ENCODE data around the gene PHF14. TPM values are rescaled to one million over a fixed set of nuclear protein-coding genes. Genes with fewer than 3 reads are reported as not detected.

Gene PHF14
- polyA plus RNA-seq, 3 donors, result 4.8 to 7.4 (median 5.4) TPM

DNA sequence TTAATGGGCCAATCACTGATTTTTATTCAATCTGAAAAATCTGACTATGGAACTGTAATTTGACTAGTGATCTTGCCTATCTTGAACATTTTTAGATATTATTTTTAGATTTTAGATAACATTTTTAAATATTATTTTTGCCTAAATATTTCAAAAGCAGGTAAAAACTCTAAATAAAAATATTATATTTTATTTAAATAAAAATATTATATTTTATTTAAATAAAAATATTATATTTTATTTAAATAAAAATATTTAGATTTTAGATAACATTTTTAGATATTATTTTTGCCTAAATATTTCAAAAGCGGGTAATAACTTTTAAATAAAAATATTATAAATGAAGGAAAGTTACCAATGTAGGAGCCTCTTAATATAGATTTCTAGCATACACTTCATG, 187.8 kb downstream of the PHF14 start:
- H3K36me3 ChIP-seq (replicated peaks in 1 of 2; ENCODE audit: control insufficient read depth in 1 of 2, insufficient read depth in 2 of 2, low read length in 2 of 2), result no peaks in the 10 kb centered on the region
- no CpG with 5 or more reads among the region's 1 CpG for WGBS (ENCODE audit: insufficient coverage)
- Mint-ChIP-seq H3K9me3 (peaks cover 0 to 4% (median 2%) of the 10 kb centered on the region in 7 donors), H3K36me3 (peaks cover 0 to 4% of the 10 kb centered on the region in 2 donors), H3K4me3 (no peak overlapping the region), H3K27ac (no peak overlapping the region), H3K4me1 (no peaks in the 10 kb centered on the region), H3K27me3 (ENCODE audit: low read depth in 3 of 3) (no peaks in the 10 kb centered on the region)
- H3K4me3 ChIP-seq (replicated peaks in 1 of 3; ENCODE audit: low read depth in 2 of 3, low read length in 3 of 3), result no peak overlapping the region
- intact Hi-C loops (cut with micrococcal nuclease), result no loop called here
- H3K79me2 ChIP-seq (ENCODE audit: insufficient read depth, low read length), result no peaks in the 10 kb centered on the region
- no peak overlapping the region for H3K4me2 ChIP-seq (replicated peaks; ENCODE audit: extremely low read depth, low read length, poor library complexity, severe bottlenecking)
- no peak for TF ChIP-seq CTCF (IDR thresholded peaks at IDR 0.05)
- H3K9me3 ChIP-seq (replicated peaks in 1 of 2; ENCODE audit: control insufficient read depth in 1 of 2, insufficient read depth in 1 of 2, low read length in 2 of 2), result no peaks in the 10 kb centered on the region
- H3K9ac ChIP-seq (ENCODE audit: insufficient read depth, low read length, poor library complexity, severe bottlenecking), result no peak overlapping the region
- H2AFZ ChIP-seq (ENCODE audit: insufficient read depth, low read depth, low read length, poor library complexity, severe bottlenecking), result no peak overlapping the region
- DNase-seq, result no peak
- no peak overlapping the region for H3K27ac ChIP-seq (ENCODE audit: low read depth in 1 of 2, low read length in 2 of 2)
- no peaks in the 10 kb centered on the region for H3K4me1 ChIP-seq (ENCODE audit: control insufficient read depth in 1 of 2, insufficient read depth in 2 of 2, low read length in 2 of 2)
- no peaks in the 10 kb centered on the region for H4K20me1 ChIP-seq (ENCODE audit: insufficient read depth, low read length)
- no peaks in the 10 kb centered on the region for H3K27me3 ChIP-seq (ENCODE audit: control insufficient read depth in 2 of 2, insufficient read depth in 2 of 2, low read length in 2 of 2)

GRCh38 chr7:11163220-11163619, 189.5 kb downstream of the PHF14 start:
- H3K9ac ChIP-seq (ENCODE audit: insufficient read depth, low read length, poor library complexity, severe bottlenecking), result no peak overlapping the region
- no peaks in the 10 kb centered on the region for H4K20me1 ChIP-seq (ENCODE audit: insufficient read depth, low read length)
- no peak overlapping the region for H3K27ac ChIP-seq (ENCODE audit: low read depth in 1 of 2, low read length in 2 of 2)
- no peaks in the 10 kb centered on the region for H3K36me3 ChIP-seq (replicated peaks in 1 of 2; ENCODE audit: control insufficient read depth in 1 of 2, insufficient read depth in 2 of 2, low read length in 2 of 2)
- no peaks in the 10 kb centered on the region for H3K79me2 ChIP-seq (ENCODE audit: insufficient read depth, low read length)
- no CpG with 5 or more reads among the region's 1 CpG for WGBS (ENCODE audit: insufficient coverage)
- H3K4me1 ChIP-seq (ENCODE audit: control insufficient read depth in 1 of 2, insufficient read depth in 2 of 2, low read length in 2 of 2), result no peaks in the 10 kb centered on the region
- H3K27me3 Mint-ChIP-seq (ENCODE audit: low read depth in 3 of 3), result no peaks in the 10 kb centered on the region
- TF ChIP-seq CTCF (IDR thresholded peaks at IDR 0.05), result no peak
- peaks cover 0 to 4% (median 2%) of the 10 kb centered on the region in 7 donors for H3K9me3 Mint-ChIP-seq
- H3K4me1 Mint-ChIP-seq, result no peaks in the 10 kb centered on the region
- no peak overlapping the region for H3K27ac Mint-ChIP-seq
- H3K4me3 Mint-ChIP-seq, result no peak overlapping the region
- no peak overlapping the region for H3K4me2 ChIP-seq (replicated peaks; ENCODE audit: extremely low read depth, low read length, poor library complexity, severe bottlenecking)
- no peak overlapping the region for H3K4me3 ChIP-seq (replicated peaks in 1 of 3; ENCODE audit: low read depth in 2 of 3, low read length in 3 of 3)
- H2AFZ ChIP-seq (ENCODE audit: insufficient read depth, low read depth, low read length, poor library complexity, severe bottlenecking), result no peak overlapping the region
- H3K9me3 ChIP-seq (replicated peaks in 1 of 2; ENCODE audit: control insufficient read depth in 1 of 2, insufficient read depth in 1 of 2, low read length in 2 of 2), result no peaks in the 10 kb centered on the region
- peaks cover 0 to 4% of the 10 kb centered on the region in 2 donors for H3K36me3 Mint-ChIP-seq
- DNase-seq, result no peak
- no peaks in the 10 kb centered on the region for H3K27me3 ChIP-seq (ENCODE audit: control insufficient read depth in 2 of 2, insufficient read depth in 2 of 2, low read length in 2 of 2)
- intact Hi-C loops (cut with micrococcal nuclease), result no loop called here

All from CD14-positive monocyte (primary cell).